ENCODE measurements around the gene PCCA. TPM values are rescaled to one million over a fixed set of nuclear protein-coding genes. Genes with fewer than 3 reads are reported as not detected.

PCCA gene
- polyA plus RNA-seq, 1 of the 3 experiments (the other 2 are of a cell fraction): 7.3 TPM

DNA sequence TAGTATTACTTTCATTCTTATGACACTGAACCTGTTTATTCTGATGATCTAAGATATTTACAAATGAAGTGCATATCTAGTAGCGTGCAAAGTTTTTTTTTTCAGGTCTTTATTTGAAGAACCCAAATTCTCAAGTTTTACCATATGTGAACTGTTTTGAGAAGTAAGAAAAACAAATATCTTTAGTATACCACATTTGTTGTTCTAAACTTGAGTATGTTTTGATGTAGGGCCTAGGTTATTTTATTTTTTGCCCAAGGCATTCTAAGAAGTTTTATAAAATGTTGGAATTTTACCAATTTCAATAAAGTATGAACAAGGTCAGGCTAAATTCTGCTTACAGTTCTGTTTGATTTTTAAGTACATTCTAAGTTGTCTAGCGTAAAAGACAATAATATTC lies 213.5 kb downstream of the PCCA start:
- no peak overlapping the region for H3K4me3 ChIP-seq (ENCODE audit: low read depth in 2 of 2, low read length in 1 of 2)
- no peak overlapping the region for H2AFZ ChIP-seq (ENCODE audit: low read depth)
- no peaks in the 10 kb centered on the region for H3K9me3 ChIP-seq
- no peak for DNase-seq
- peaks cover 2 to 18% of the 10 kb centered on the region in 2 experiments for H3K36me3 ChIP-seq (replicated peaks in 1 of 2; ENCODE audit: control insufficient read depth in 1 of 2, insufficient read depth in 2 of 2, low read length in 1 of 2)
- H3K9me2 ChIP-seq: no peaks in the 10 kb centered on the region
- H3K27me3 ChIP-seq (ENCODE audit: insufficient read depth): no peaks in the 10 kb centered on the region
- H3F3A ChIP-seq (replicated peaks; ENCODE audit: insufficient read depth): no peaks in the 10 kb centered on the region
- 95% methylated on average over 2 of the region's 2 CpGs for WGBS (ENCODE audit: low lambda C conversion rate)
- no peaks in the 10 kb centered on the region for H3K79me2 ChIP-seq (ENCODE audit: insufficient read depth)
- H3K4me1 ChIP-seq (ENCODE audit: control insufficient read depth in 1 of 2, insufficient read depth in 2 of 2, low read depth in 1 of 2, low read length in 1 of 2): peaks cover 11% of the 10 kb centered on the region in 2 experiments; a peak in 3 of 4 replicates
- H3K9ac ChIP-seq: no peak overlapping the region
- ChIA-PET POLR2A (no interaction called here), CTCF (no interaction called here)
- H4K20me1 ChIP-seq (ENCODE audit: insufficient read depth): no peaks in the 10 kb centered on the region
- no peak overlapping the region for H3K27ac ChIP-seq (ENCODE audit: low read depth in 2 of 2, low read length in 1 of 2)
- no peak overlapping the region for H3K4me2 ChIP-seq
- TF ChIP-seq FOXJ3 (CRISPR knock-in tag; IDR thresholded peaks at IDR 0.05) (no peak), NRF1 (IDR thresholded peaks at IDR 0.05; ENCODE audit: low read depth, low read length) (no peak), TEAD4 (IDR thresholded peaks at IDR 0.05; ENCODE audit: borderline replicate concordance, insufficient read depth) (no peak), NFIC (IDR thresholded peaks at IDR 0.05; ENCODE audit: borderline replicate concordance) (no peak), RXRA (IDR thresholded peaks at IDR 0.05; ENCODE audit: borderline replicate concordance, low read depth) (no peak), FOSL2 (IDR thresholded peaks at IDR 0.05; ENCODE audit: borderline replicate concordance, low read depth) (no peak), TCF12 (IDR thresholded peaks at IDR 0.05) (no peak), MXI1 (IDR thresholded peaks at IDR 0.05; ENCODE audit: low read depth, low read length) (no peak), TAF1 (IDR thresholded peaks at IDR 0.05; ENCODE audit: borderline replicate concordance, low read depth, low read length) (no peak), RAD21 (IDR thresholded peaks at IDR 0.05; ENCODE audit: low read length) (no peak), SMC3 (IDR thresholded peaks at IDR 0.05; ENCODE audit: low read depth, low read length) (no peak), EP300 (IDR thresholded peaks at IDR 0.05; ENCODE audit: borderline replicate concordance in 1 of 2, low read depth in 1 of 2, low read length in 1 of 2) (no peak)
- TF ChIP-seq, protein P1, sequence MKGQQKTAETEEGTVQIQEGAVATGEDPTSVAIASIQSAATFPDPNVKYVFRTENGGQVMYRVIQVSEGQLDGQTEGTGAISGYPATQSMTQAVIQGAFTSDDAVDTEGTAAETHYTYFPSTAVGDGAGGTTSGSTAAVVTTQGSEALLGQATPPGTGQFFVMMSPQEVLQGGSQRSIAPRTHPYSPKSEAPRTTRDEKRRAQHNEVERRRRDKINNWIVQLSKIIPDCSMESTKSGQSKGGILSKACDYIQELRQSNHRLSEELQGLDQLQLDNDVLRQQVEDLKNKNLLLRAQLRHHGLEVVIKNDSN (IDR thresholded peaks at IDR 0.05; ENCODE audit: borderline replicate concordance, low read depth): no peak

DNA sequence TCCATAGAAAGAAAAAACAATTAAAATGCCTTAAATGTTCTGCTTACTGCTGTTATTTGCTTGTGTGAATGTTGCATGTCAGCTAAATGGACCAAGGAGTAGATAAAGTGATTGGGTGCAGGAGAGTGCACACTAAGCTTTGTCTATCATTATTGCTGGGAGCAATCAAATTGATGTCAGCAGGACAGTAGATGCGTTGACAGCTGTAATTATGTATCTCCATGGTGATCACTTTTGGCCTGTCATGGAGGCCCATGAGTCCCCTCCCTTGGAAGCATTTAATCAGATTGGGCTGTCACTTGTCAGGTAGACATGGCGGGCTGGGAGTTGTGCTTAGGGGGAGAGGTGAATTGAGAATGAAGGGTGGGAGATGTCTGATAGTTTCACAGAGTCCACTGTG lies 215.3 kb downstream of the PCCA start:
- H3K9me3 ChIP-seq: no peaks in the 10 kb centered on the region
- peaks cover 2 to 19% of the 10 kb centered on the region in 2 experiments for H3K36me3 ChIP-seq (replicated peaks in 1 of 2; ENCODE audit: control insufficient read depth in 1 of 2, insufficient read depth in 2 of 2, low read length in 1 of 2)
- H2AFZ ChIP-seq (ENCODE audit: low read depth): no peak overlapping the region
- no peaks in the 10 kb centered on the region for H4K20me1 ChIP-seq (ENCODE audit: insufficient read depth)
- no peaks in the 10 kb centered on the region for H3K27me3 ChIP-seq (ENCODE audit: insufficient read depth)
- ChIA-PET POLR2A (no interaction called here), CTCF (interaction anchor here (1.3 kb wide), 1 partner anchor 12 kb away, joined by 3 read pairs; no protein-coding TSS in a partner anchor)
- H3K4me3 ChIP-seq (ENCODE audit: low read depth in 2 of 2, low read length in 1 of 2): no peak overlapping the region
- peaks cover 7 to 11% of the 10 kb centered on the region in 2 experiments; a peak in 3 of 4 replicates for H3K4me1 ChIP-seq (ENCODE audit: control insufficient read depth in 1 of 2, insufficient read depth in 2 of 2, low read depth in 1 of 2, low read length in 1 of 2)
- H3K9me2 ChIP-seq: no peaks in the 10 kb centered on the region
- TF ChIP-seq, protein P2, sequence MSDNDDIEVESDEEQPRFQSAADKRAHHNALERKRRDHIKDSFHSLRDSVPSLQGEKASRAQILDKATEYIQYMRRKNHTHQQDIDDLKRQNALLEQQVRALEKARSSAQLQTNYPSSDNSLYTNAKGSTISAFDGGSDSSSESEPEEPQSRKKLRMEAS (IDR thresholded peaks at IDR 0.05; ENCODE audit: low read depth): no peak
- TF ChIP-seq, protein P1 (IDR thresholded peaks at IDR 0.05; ENCODE audit: borderline replicate concordance, low read depth): no peak
- no peak for TF ChIP-seq SMC3 (IDR thresholded peaks at IDR 0.05; ENCODE audit: low read depth, low read length)
- no peak for TF ChIP-seq FOSL2 (IDR thresholded peaks at IDR 0.05; ENCODE audit: borderline replicate concordance, low read depth)
- TF ChIP-seq, protein P3, sequence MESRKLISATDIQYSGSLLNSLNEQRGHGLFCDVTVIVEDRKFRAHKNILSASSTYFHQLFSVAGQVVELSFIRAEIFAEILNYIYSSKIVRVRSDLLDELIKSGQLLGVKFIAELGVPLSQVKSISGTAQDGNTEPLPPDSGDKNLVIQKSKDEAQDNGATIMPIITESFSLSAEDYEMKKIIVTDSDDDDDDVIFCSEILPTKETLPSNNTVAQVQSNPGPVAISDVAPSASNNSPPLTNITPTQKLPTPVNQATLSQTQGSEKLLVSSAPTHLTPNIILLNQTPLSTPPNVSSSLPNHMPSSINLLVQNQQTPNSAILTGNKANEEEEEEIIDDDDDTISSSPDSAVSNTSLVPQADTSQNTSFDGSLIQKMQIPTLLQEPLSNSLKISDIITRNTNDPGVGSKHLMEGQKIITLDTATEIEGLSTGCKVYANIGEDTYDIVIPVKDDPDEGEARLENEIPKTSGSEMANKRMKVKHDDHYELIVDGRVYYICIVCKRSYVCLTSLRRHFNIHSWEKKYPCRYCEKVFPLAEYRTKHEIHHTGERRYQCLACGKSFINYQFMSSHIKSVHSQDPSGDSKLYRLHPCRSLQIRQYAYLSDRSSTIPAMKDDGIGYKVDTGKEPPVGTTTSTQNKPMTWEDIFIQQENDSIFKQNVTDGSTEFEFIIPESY (IDR thresholded peaks at IDR 0.05; ENCODE audit: borderline replicate concordance, low read depth): no peak
- no peak for TF ChIP-seq RAD21 (IDR thresholded peaks at IDR 0.05; ENCODE audit: low read length)
- TF ChIP-seq GABPA (IDR thresholded peaks at IDR 0.05; ENCODE audit: low read depth): no peak
- no peak for TF ChIP-seq EP300 (IDR thresholded peaks at IDR 0.05; ENCODE audit: borderline replicate concordance in 1 of 2, low read depth in 1 of 2, low read length in 1 of 2)
- TF ChIP-seq RFX5 (IDR thresholded peaks at IDR 0.05; ENCODE audit: low read length): no peak
- TF ChIP-seq, protein P4, sequence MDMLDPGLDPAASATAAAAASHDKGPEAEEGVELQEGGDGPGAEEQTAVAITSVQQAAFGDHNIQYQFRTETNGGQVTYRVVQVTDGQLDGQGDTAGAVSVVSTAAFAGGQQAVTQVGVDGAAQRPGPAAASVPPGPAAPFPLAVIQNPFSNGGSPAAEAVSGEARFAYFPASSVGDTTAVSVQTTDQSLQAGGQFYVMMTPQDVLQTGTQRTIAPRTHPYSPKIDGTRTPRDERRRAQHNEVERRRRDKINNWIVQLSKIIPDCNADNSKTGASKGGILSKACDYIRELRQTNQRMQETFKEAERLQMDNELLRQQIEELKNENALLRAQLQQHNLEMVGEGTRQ (IDR thresholded peaks at IDR 0.05; ENCODE audit: borderline replicate concordance, low read depth, low read length): no peak
- TF ChIP-seq CHD2 (IDR thresholded peaks at IDR 0.05; ENCODE audit: low read length, partially characterized antibody): no peak
- TF ChIP-seq TEAD4 (IDR thresholded peaks at IDR 0.05; ENCODE audit: borderline replicate concordance, insufficient read depth): no peak
- no peak for TF ChIP-seq FOXM1 (IDR thresholded peaks at IDR 0.05; ENCODE audit: low read depth)
- TF ChIP-seq, protein P5, sequence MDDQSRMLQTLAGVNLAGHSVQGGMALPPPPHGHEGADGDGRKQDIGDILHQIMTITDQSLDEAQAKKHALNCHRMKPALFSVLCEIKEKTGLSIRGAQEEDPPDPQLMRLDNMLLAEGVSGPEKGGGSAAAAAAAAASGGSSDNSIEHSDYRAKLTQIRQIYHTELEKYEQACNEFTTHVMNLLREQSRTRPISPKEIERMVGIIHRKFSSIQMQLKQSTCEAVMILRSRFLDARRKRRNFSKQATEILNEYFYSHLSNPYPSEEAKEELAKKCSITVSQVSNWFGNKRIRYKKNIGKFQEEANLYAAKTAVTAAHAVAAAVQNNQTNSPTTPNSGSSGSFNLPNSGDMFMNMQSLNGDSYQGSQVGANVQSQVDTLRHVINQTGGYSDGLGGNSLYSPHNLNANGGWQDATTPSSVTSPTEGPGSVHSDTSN (IDR thresholded peaks at IDR 0.05): no peak
- no peak for TF ChIP-seq GATA2 (CRISPR knock-in tag; IDR thresholded peaks at IDR 0.05)
- TF ChIP-seq POLR2AphosphoS5 (IDR thresholded peaks at IDR 0.05; ENCODE audit: low read depth, low read length): no peak
- no peak overlapping the region for H3K9ac ChIP-seq
- no peak for DNase-seq
- no peaks in the 10 kb centered on the region for H3K79me2 ChIP-seq (ENCODE audit: insufficient read depth)
- H3K4me2 ChIP-seq: no peak overlapping the region
- no peak overlapping the region for H3K27ac ChIP-seq (ENCODE audit: low read depth in 2 of 2, low read length in 1 of 2)
- H3F3A ChIP-seq (replicated peaks; ENCODE audit: insufficient read depth): no peaks in the 10 kb centered on the region
- WGBS (ENCODE audit: low lambda C conversion rate): 96% methylated on average over 2 of the region's 2 CpGs
